ENCODE data around the gene ATXN7L1. TPM values are rescaled to one million over a fixed set of nuclear protein-coding genes. Genes with fewer than 3 reads are reported as not detected.

Gene ATXN7L1
- total RNA-seq, 1 experiment from 2014 or later, result 29.9 TPM

GRCh38 chr7:105796365-105796764, 80.0 kb downstream of the ATXN7L1 start:
- CTCF ChIA-PET, result no interaction called here
- DNase-seq (ENCODE audit: low spot score), result no peak
- TF ChIP-seq CTCF (conservative IDR thresholded peaks at IDR 0.05; ENCODE audit: low read depth, low read length), result no peak
- TF ChIP-seq EZH2 (IDR thresholded peaks at IDR 0.05; ENCODE audit: borderline replicate concordance, low read depth, low read length, poor library complexity, severe bottlenecking), result no peak
- intact Hi-C loops (cut with micrococcal nuclease; ENCODE audit: unreplicated experiment), result no loop called here
- POLR2A ChIA-PET (ENCODE audit: low non-redundant PET), result no interaction called here
- no peaks in the 10 kb centered on the region for H3K9me3 ChIP-seq (ENCODE audit: low read depth, low read length, poor library complexity, severe bottlenecking)
- H3K27ac ChIP-seq (ENCODE audit: low read depth, low read length, poor library complexity, severe bottlenecking), result no peak overlapping the region
- H3K36me3 ChIP-seq (ENCODE audit: insufficient read depth, low read length, poor library complexity, severe bottlenecking), result no peaks in the 10 kb centered on the region
- no peak overlapping the region for H3K4me3 ChIP-seq (ENCODE audit: low read depth, low read length, poor library complexity, severe bottlenecking)
- no TSS peak for BruUV-seq (replicated peaks)
- no peaks in the 10 kb centered on the region for H3K4me1 ChIP-seq (ENCODE audit: insufficient read depth, low read length, poor library complexity, severe bottlenecking)
- H3K27me3 ChIP-seq (replicated peaks; ENCODE audit: insufficient read depth, low read depth, low read length, poor library complexity), result no peaks in the 10 kb centered on the region

GRCh38 chr7:105794741-105795729, 81.4 kb downstream of the ATXN7L1 start:
- intact Hi-C loops (cut with micrococcal nuclease; ENCODE audit: unreplicated experiment), result no loop called here
- ChIA-PET CTCF (no interaction called here), POLR2A (ENCODE audit: low non-redundant PET) (interaction anchor here (0.6 kb wide), 1 partner anchor 15 kb away, joined by 4 read pairs; no protein-coding TSS in a partner anchor)
- H3K27ac ChIP-seq (ENCODE audit: low read depth, low read length, poor library complexity, severe bottlenecking), result no peak overlapping the region
- H3K9me3 ChIP-seq (ENCODE audit: low read depth, low read length, poor library complexity, severe bottlenecking), result no peaks in the 10 kb centered on the region
- no peak for DNase-seq (ENCODE audit: low spot score)
- H3K4me3 ChIP-seq (ENCODE audit: low read depth, low read length, poor library complexity, severe bottlenecking), result no peak overlapping the region
- H3K4me1 ChIP-seq (ENCODE audit: insufficient read depth, low read length, poor library complexity, severe bottlenecking), result no peaks in the 10 kb centered on the region
- no peak for TF ChIP-seq EZH2 (IDR thresholded peaks at IDR 0.05; ENCODE audit: borderline replicate concordance, low read depth, low read length, poor library complexity, severe bottlenecking)
- no peak for TF ChIP-seq CTCF (conservative IDR thresholded peaks at IDR 0.05; ENCODE audit: low read depth, low read length)
- no TSS peak for BruUV-seq (replicated peaks)
- no peaks in the 10 kb centered on the region for H3K27me3 ChIP-seq (replicated peaks; ENCODE audit: insufficient read depth, low read depth, low read length, poor library complexity)
- H3K36me3 ChIP-seq (ENCODE audit: insufficient read depth, low read length, poor library complexity, severe bottlenecking), result no peaks in the 10 kb centered on the region

- no peaks in the 10 kb centered on the region for H3K4me1 ChIP-seq (ENCODE audit: insufficient read depth, low read length, poor library complexity, severe bottlenecking)
- intact Hi-C loops (cut with micrococcal nuclease; ENCODE audit: unreplicated experiment), result no loop called here
- BruUV-seq (replicated peaks), result no TSS peak
- no peak overlapping the region for H3K4me3 ChIP-seq (ENCODE audit: low read depth, low read length, poor library complexity, severe bottlenecking)
- no peaks in the 10 kb centered on the region for H3K27me3 ChIP-seq (replicated peaks; ENCODE audit: insufficient read depth, low read depth, low read length, poor library complexity)
- no peaks in the 10 kb centered on the region for H3K9me3 ChIP-seq (ENCODE audit: low read depth, low read length, poor library complexity, severe bottlenecking)
- no peaks in the 10 kb centered on the region for H3K36me3 ChIP-seq (ENCODE audit: insufficient read depth, low read length, poor library complexity, severe bottlenecking)
- ChIA-PET POLR2A (ENCODE audit: low non-redundant PET) (no interaction called here), CTCF (no interaction called here)
- no peak overlapping the region for H3K27ac ChIP-seq (ENCODE audit: low read depth, low read length, poor library complexity, severe bottlenecking)
- TF ChIP-seq CTCF (conservative IDR thresholded peaks at IDR 0.05; ENCODE audit: low read depth, low read length) (no peak), EZH2 (IDR thresholded peaks at IDR 0.05; ENCODE audit: borderline replicate concordance, low read depth, low read length, poor library complexity, severe bottlenecking) (no peak)
- no peak for DNase-seq (ENCODE audit: low spot score)
Measured at GRCh38 chr7:105792488-105793370, 83.7 kb downstream of the ATXN7L1 start.
